Endothelial cell of umbilical vein (primary cell): ENCODE measurements around the gene NEUROD4. TPM values are rescaled to one million over a fixed set of nuclear protein-coding genes. Genes with fewer than 3 reads are reported as not detected.

Experiments used
- BruUV-seq: library from RNA; stranded (reverse); fragments of 400-500 nt; replicated peaks from 2 replicates; lab custom pipeline; 2021; lab: Mats Ljungman, UMichigan
- CTCF ChIA-PET: fragments of 300-600, 350-600 bp; sonication (Branson Sonifier 250); formaldehyde crosslinking; loops from one replicate; lab custom pipeline; 2021; ENCODE audit warnings: antibody characterized with exemption, inconsistent platforms; lab: Charles Lee
- POLR2A ChIA-PET: fragments of 300-600, 350-600 bp; sonication (Branson Sonifier 250); formaldehyde crosslinking; loops from one replicate; lab custom pipeline; 2021; ENCODE audit warnings: antibody characterized with exemption, inconsistent platforms; lab: Charles Lee
- DNase-seq: peaks from one replicate; pipeline ENCODE4 v3.0.0-alpha.2; 2011; ENCODE audit warnings: low read depth, low spot score
- FAIRE-seq: peaks from 2 replicates; lab custom pipeline; 2011; peaks lifted over from hg19 to GRCh38; lab: Jason Lieb, UNC
- H2AFZ ChIP-seq: 2 replicates; pipeline ENCODE4 v1.6.0; 2012; ENCODE audit warnings: low read depth, low read length, control low read depth, inconsistent platforms
- H3K27ac ChIP-seq: 2 replicates; pipeline ENCODE4 v1.5.1; 2011; ENCODE audit warnings: low read depth, mild to moderate bottlenecking, control low read depth, low read length, moderate library complexity; ENCODE audit not compliant: insufficient read depth
- H3K27me3 ChIP-seq, 2 experiments: 2 replicates each; pipeline versions ENCODE4 v1.6.0 to v1.6.1; 2011; ENCODE audit warnings: low read length in 2 of 2, mixed read lengths in 1 of 2; ENCODE audit not compliant: control insufficient read depth in 2 of 2, insufficient read depth in 2 of 2
- H3K36me3 ChIP-seq, 2 experiments: 2 replicates in 1 of 2; 3 replicates in 1 of 2; pipeline ENCODE4 v1.5.1; 2011; ENCODE audit warnings: low read length in 2 of 2, mild to moderate bottlenecking in 1 of 2, moderate library complexity in 1 of 2; ENCODE audit not compliant: control insufficient read depth in 2 of 2, insufficient read depth in 2 of 2; ENCODE audit errors: extremely low read depth in 1 of 2
- H3K4me1 ChIP-seq: 3 replicates; pipeline ENCODE4 v1.5.1; 2011; ENCODE audit warnings: mild to moderate bottlenecking, low read length; ENCODE audit not compliant: control insufficient read depth, insufficient read depth; ENCODE audit errors: extremely low read depth
- H3K4me2 ChIP-seq: 2 replicates; pipeline ENCODE4 v1.6.1; 2011; ENCODE audit warnings: low read length, control low read depth, mixed read lengths; ENCODE audit not compliant: insufficient read depth
- H3K4me3 ChIP-seq, 3 experiments: fragments of 200-600 bp in 1 of 3; sonication (generic), shearing (Covaris generic) in 1 of 3; replicated peaks in 1 of 3; 2 replicates each; pipeline ENCODE4 v1.5.1; 2011 to 2016; ENCODE audit warnings: control low read depth in 3 of 3, low read length in 3 of 3, mild to moderate bottlenecking in 2 of 3, inconsistent platforms in 1 of 3, low read depth in 1 of 3, moderate library complexity in 1 of 3; ENCODE audit not compliant: insufficient read depth in 1 of 3
- H3K79me2 ChIP-seq: 2 replicates; pipeline ENCODE4 v1.6.0; 2012; ENCODE audit warnings: low read length, inconsistent platforms; ENCODE audit not compliant: control insufficient read depth, insufficient read depth
- H3K9ac ChIP-seq: replicated peaks from 2 replicates; pipeline ENCODE3; 2011; ENCODE audit warnings: low read length, control low read depth; ENCODE audit not compliant: insufficient read depth; ENCODE audit errors: extremely low read depth
- H3K9me1 ChIP-seq: replicated peaks from 3 replicates; pipeline ENCODE4 v1.6.0; 2011; ENCODE audit warnings: mild to moderate bottlenecking, low read length; ENCODE audit not compliant: control insufficient read depth, insufficient read depth; ENCODE audit errors: extremely low read depth
- H3K9me3 ChIP-seq: replicated peaks from 2 replicates; pipeline ENCODE4 v1.5.1; 2012; ENCODE audit warnings: low read length, inconsistent platforms; ENCODE audit not compliant: control insufficient read depth, insufficient read depth
- H4K20me1 ChIP-seq: replicated peaks from 2 replicates; pipeline ENCODE3; 2011; ENCODE audit warnings: mild to moderate bottlenecking, low read length; ENCODE audit not compliant: control insufficient read depth, insufficient read depth; ENCODE audit errors: extremely low read depth
- CTCF ChIP-seq, 2 donors: IDR thresholded peaks; 1 replicate in 1 of 2; 2 replicates in 1 of 2; pipeline ENCODE4 v1.5.1; 2011; ENCODE audit warnings: low read length in 2 of 2, mild to moderate bottlenecking in 2 of 2, moderate library complexity in 2 of 2, control low read depth in 1 of 2, inconsistent platforms in 1 of 2, low read depth in 1 of 2; ENCODE audit not compliant: insufficient read depth in 1 of 2; ENCODE audit errors: extremely low read depth in 1 of 2
- EZH2 ChIP-seq: IDR thresholded peaks from 2 replicates; pipeline ENCODE4 v1.6.1; 2012; ENCODE audit warnings: borderline replicate concordance, low read depth, mild to moderate bottlenecking, moderate library complexity, low read length, inconsistent platforms; ENCODE audit not compliant: severe bottlenecking
- FOS ChIP-seq: IDR thresholded peaks from 2 replicates; pipeline ENCODE4 v1.6.1; 2011; ENCODE audit warnings: mild to moderate bottlenecking, low read length, moderate library complexity, borderline replicate concordance; ENCODE audit not compliant: insufficient read depth
- GATA2 ChIP-seq: IDR thresholded peaks from 2 replicates; pipeline ENCODE4 v1.7.0; 2011; ENCODE audit warnings: low read depth, mild to moderate bottlenecking, moderate library complexity, mixed read lengths, low read length; ENCODE audit not compliant: insufficient read length, insufficient read depth
- JUN ChIP-seq: IDR thresholded peaks from 2 replicates; pipeline ENCODE4 v1.6.1; 2011; ENCODE audit warnings: borderline replicate concordance, low read depth; ENCODE audit not compliant: insufficient read length, insufficient read depth
- MYC ChIP-seq: IDR thresholded peaks from one replicate; pipeline ENCODE4 v1.6.1; 2011; ENCODE audit warnings: mild to moderate bottlenecking, low read depth, low read length
- POLR2A ChIP-seq: IDR thresholded peaks from 2 replicates; pipeline ENCODE4 v1.6.1; 2012; ENCODE audit warnings: low read depth, mild to moderate bottlenecking, control low read depth, low read length
- POLR2AphosphoS5 ChIP-seq: IDR thresholded peaks from 2 replicates; pipeline ENCODE4 v1.6.1; 2012; ENCODE audit warnings: low read depth, mild to moderate bottlenecking, control low read depth, low read length, moderate library complexity; ENCODE audit not compliant: insufficient read depth
- dilution Hi-C: fragments of 300-500 bp; cut with MboI; formaldehyde crosslinking; loops from one replicate; pipeline ENCODE4 v1.15.0; 2019; ENCODE audit warnings: low sequenced_read_pairs; ENCODE audit not compliant: extremely low pct_ligation_motif_present
- intact Hi-C: fragments of 100-400 bp; cut with micrococcal nuclease; formaldehyde crosslinking; loops from one replicate; pipeline ENCODE4 v1.10.0; 2022
- polyA plus RNA-seq, 4 experiments: library from polyadenylated mRNA; depleted of rRNA in 3 of 4; stranded (reverse) in 3 of 4; unstranded in 1 of 4; fragments of >200 nt; gene quantifications; 2 replicates each; pipeline versions ENCODE4 v1.2.1 to v1.2.3, GENCODE V29; 2011 to 2012; ENCODE audit warnings: missing spikeins in 1 of 4
- total RNA-seq: library from RNA; stranded (reverse); gene quantifications from 2 replicates; pipeline ENCODE4 v1.2.3, GENCODE V29; 2021
- TF ChIP-seq, protein P1 (sequence below): IDR thresholded peaks from 2 replicates; pipeline ENCODE4 v1.6.1; 2011; ENCODE audit not compliant: insufficient read depth, insufficient read length

The NEUROD4 gene
- total and polyA plus RNA-seq, 2 donors (not counting 3 experiments of a cell fraction or from before 2014, with no cell fraction given) = not detected

DNA sequence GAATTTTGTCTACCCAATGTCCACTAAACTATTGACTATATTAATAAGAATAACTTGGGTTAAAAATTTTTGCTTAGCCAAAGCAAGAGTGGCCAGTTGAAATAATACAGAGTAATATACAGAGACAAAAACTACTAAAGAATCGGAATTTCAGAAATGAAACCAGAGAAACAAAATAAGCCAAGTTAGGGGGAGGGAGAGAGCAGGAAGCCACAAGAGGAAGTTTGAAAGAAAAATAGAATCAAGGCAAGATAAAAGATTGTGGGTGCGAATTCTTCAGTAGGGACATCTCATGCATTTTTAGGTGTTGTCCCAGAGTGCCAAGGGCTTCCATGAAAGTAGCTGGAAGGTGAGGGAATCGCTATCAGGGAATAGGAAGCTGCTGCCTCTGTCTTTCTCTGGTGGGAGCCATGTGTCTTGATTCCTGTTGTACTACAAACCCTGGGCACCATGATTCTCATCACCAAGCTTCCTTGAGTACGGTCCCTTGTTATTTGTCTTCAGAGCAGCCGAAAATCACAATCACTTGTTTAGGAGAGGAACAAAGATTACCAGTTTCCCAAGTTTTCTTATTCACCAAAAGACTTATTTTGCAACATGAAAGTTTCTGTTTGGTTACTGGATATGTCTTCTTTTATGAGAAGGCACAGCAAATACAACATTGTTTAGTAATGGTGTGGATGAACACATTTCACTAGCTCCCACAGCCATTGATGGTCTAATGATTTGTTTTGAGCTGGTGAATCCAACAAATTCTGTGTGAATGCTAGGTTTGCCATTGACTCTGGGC, 16.7 kb downstream of the NEUROD4 start:
- Histone ChIP-seq H4K20me1 (no peaks in the 10 kb centered on the region), H3K27me3 (no peaks in the 10 kb centered on the region), H3K9me3 (no peaks in the 10 kb centered on the region), H3K4me3 (no peak overlapping the region), H3K79me2 (no peaks in the 10 kb centered on the region), H3K27ac (no peak overlapping the region), H3K9me1 (no peaks in the 10 kb centered on the region), H3K4me1 (no peaks in the 10 kb centered on the region), H3K4me2 (no peak overlapping the region), H3K9ac (no peak overlapping the region), H3K36me3 (no peaks in the 10 kb centered on the region), H2AFZ (no peak overlapping the region)
- dilution Hi-C loops = no loop called here
- ChIA-PET CTCF (interaction anchor here (1.8 kb wide), 1 partner anchor 44 kb away, joined by 6 read pairs; no protein-coding TSS in a partner anchor), POLR2A (no interaction called here)
- intact Hi-C loops = no loop called here
- DNase-seq (no peak), FAIRE-seq (no peak)
- TF ChIP-seq FOS = no peak
- no peak for TF ChIP-seq JUN
- TF ChIP-seq GATA2 = no peak
- TF ChIP-seq CTCF (IDR thresholded peaks at IDR 0.05; ENCODE audit: extremely low read depth in 1 of 2, insufficient read depth in 1 of 2, low read depth in 1 of 2, low read length in 2 of 2) = no peak
- TF ChIP-seq, protein P1, sequence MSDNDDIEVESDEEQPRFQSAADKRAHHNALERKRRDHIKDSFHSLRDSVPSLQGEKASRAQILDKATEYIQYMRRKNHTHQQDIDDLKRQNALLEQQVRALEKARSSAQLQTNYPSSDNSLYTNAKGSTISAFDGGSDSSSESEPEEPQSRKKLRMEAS = no peak
- no peak for TF ChIP-seq POLR2A
- no peak for TF ChIP-seq POLR2AphosphoS5
- TF ChIP-seq EZH2 = no peak
- no peak for TF ChIP-seq MYC
- BruUV-seq = no TSS peak
